ENCODE results near the gene PPP1R27.
"Not testable (repeated sequence)": the region's sequence is repeated elsewhere in the genome, so short reads cannot be mapped to it uniquely, and the experiment has no call there.

Gene PPP1R27

GRCh38 chr17:81840826-81841778, 6.3 kb upstream of the PPP1R27 start:
- no peak for DNase-seq

GRCh38 chr17:81840059-81840458, 5.2 kb upstream of the PPP1R27 start:
- DNase-seq, result not testable (repeated sequence)

GRCh38 chr17:81839301-81839700, 4.5 kb upstream of the PPP1R27 start:
- no peak for DNase-seq

- DNase-seq, result no peak
Observed at GRCh38 chr17:81838753-81839255, 4.0 kb upstream of the PPP1R27 start.

- no peak for DNase-seq
Observed at GRCh38 chr17:81837641-81838040, 2.8 kb upstream of the PPP1R27 start.

GRCh38 chr17:81833921-81834830, 674 bp downstream of the PPP1R27 start:
- no peak for DNase-seq

GRCh38 chr17:81833160-81833920, 1.5 kb downstream of the PPP1R27 start, which contains the start of gene MCRIP1:
MCRIP1 (minus strand) TSS chr17:81833291; CDS start chr17:81824506, 8,785 bp downstream.
- DNase-seq, result peak; percentile 60 to 87

- no peak for DNase-seq
Observed at GRCh38 chr17:81832608-81833159, 2.2 kb downstream of the PPP1R27 start.

GRCh38 chr17:81831957-81832607, 2.8 kb downstream of the PPP1R27 start:
- no peak for DNase-seq

- no peak for DNase-seq
Observed at GRCh38 chr17:81831563-81831956, 3.3 kb downstream of the PPP1R27 start.

- no peak for DNase-seq
Observed at GRCh38 chr17:81829858-81830257, 5.0 kb downstream of the PPP1R27 start.

- DNase-seq, result no peak
Observed at GRCh38 chr17:81828656-81829055, 6.2 kb downstream of the PPP1R27 start.

GRCh38 chr17:81825841-81826466, 8.9 kb downstream of the PPP1R27 start:
- no peak for DNase-seq

- DNase-seq, result no peak
Observed at GRCh38 chr17:81824595-81824994, 10.3 kb downstream of the PPP1R27 start.

- DNase-seq, result no peak
Observed at GRCh38 chr17:81823820-81824550, 10.9 kb downstream of the PPP1R27 start.

- no peak for DNase-seq
Observed at GRCh38 chr17:81822996-81823819, 11.6 kb downstream of the PPP1R27 start.

GRCh38 chr17:81822312-81822637, 12.6 kb downstream of the PPP1R27 start:
- DNase-seq, result no peak

GRCh38 chr17:81821603-81822311, 13.1 kb downstream of the PPP1R27 start:
- DNase-seq, result peak in 1 of 2 donors; percentile 4

GRCh38 chr17:81821147-81821546, 13.7 kb downstream of the PPP1R27 start:
- DNase-seq, result no peak
